H1 (cell line): ENCODE data around the gene ATXN7L3.

Experiments used
- BRCA1 ChIP-seq: IDR thresholded peaks from 2 replicates; pipeline ENCODE4 v1.6.1; 2012; ENCODE audit warnings: low read depth, low read length, improper control_type of control experiment
- CREB1 ChIP-seq: IDR thresholded peaks from 2 replicates; pipeline ENCODE4 v1.6.1; 2012; ENCODE audit warnings: inconsistent platforms
- EZH2 ChIP-seq: fragments of 200-600 bp; sonication (generic); IDR thresholded peaks from 2 replicates; pipeline ENCODE4 v1.7.1; 2012; ENCODE audit warnings: low read depth, mild to moderate bottlenecking, moderate library complexity, low read length, inconsistent platforms; ENCODE audit not compliant: severe bottlenecking
- JUN ChIP-seq: IDR thresholded peaks from 2 replicates; pipeline ENCODE4 v1.6.1; 2011; ENCODE audit warnings: low read depth, mild to moderate bottlenecking, improper control_type of control experiment, low read length
- KDM5A ChIP-seq: fragments of 200-600 bp; IDR thresholded peaks from 2 replicates; pipeline ENCODE4 v1.7.1; 2012; ENCODE audit warnings: mild to moderate bottlenecking, low read length, inconsistent platforms, mixed read lengths
- POLR2A ChIP-seq, 2 experiments: IDR thresholded peaks; 1 replicate in 1 of 2; 2 replicates in 1 of 2; pipeline ENCODE4 v1.6.1; 2011; ENCODE audit warnings: low read depth in 2 of 2, low read length in 2 of 2, mild to moderate bottlenecking in 2 of 2; ENCODE audit errors: control extremely low read depth in 1 of 2
- POLR2AphosphoS5 ChIP-seq: IDR thresholded peaks from 2 replicates; pipeline ENCODE4 v1.6.1; 2011; ENCODE audit warnings: low read depth, low read length
- RFX5 ChIP-seq: IDR thresholded peaks from 2 replicates; pipeline ENCODE4 v1.6.1; 2011; ENCODE audit warnings: low read depth, low read length, improper control_type of control experiment, borderline replicate concordance
- SIX5 ChIP-seq: IDR thresholded peaks from 2 replicates; pipeline ENCODE4 v1.6.1; 2011; ENCODE audit warnings: mild to moderate bottlenecking, low read depth, low read length
- SP2 ChIP-seq: IDR thresholded peaks from 2 replicates; pipeline ENCODE4 v1.6.1; 2012; ENCODE audit warnings: mild to moderate bottlenecking, low read length, inconsistent platforms
- YY1 ChIP-seq: IDR thresholded peaks from 2 replicates; pipeline ENCODE4 v1.6.1; 2011; ENCODE audit warnings: low read depth, mild to moderate bottlenecking, low read length
- TF ChIP-seq, protein P1 (sequence below): IDR thresholded peaks from 2 replicates; pipeline ENCODE4 v1.6.1; 2012; ENCODE audit warnings: inconsistent platforms
- TF ChIP-seq, protein P2 (sequence below), 3 experiments: IDR thresholded peaks; 1 replicate in 2 of 3; 2 replicates in 1 of 3; pipeline versions ENCODE4 v1.5.1 to v1.6.1; 2011; ENCODE audit warnings: low read length in 3 of 3, mild to moderate bottlenecking in 3 of 3, inconsistent platforms in 2 of 3, low read depth in 1 of 3, moderate library complexity in 1 of 3; ENCODE audit not compliant: insufficient read depth in 1 of 3; ENCODE audit errors: control extremely low read depth in 1 of 3

DNA sequence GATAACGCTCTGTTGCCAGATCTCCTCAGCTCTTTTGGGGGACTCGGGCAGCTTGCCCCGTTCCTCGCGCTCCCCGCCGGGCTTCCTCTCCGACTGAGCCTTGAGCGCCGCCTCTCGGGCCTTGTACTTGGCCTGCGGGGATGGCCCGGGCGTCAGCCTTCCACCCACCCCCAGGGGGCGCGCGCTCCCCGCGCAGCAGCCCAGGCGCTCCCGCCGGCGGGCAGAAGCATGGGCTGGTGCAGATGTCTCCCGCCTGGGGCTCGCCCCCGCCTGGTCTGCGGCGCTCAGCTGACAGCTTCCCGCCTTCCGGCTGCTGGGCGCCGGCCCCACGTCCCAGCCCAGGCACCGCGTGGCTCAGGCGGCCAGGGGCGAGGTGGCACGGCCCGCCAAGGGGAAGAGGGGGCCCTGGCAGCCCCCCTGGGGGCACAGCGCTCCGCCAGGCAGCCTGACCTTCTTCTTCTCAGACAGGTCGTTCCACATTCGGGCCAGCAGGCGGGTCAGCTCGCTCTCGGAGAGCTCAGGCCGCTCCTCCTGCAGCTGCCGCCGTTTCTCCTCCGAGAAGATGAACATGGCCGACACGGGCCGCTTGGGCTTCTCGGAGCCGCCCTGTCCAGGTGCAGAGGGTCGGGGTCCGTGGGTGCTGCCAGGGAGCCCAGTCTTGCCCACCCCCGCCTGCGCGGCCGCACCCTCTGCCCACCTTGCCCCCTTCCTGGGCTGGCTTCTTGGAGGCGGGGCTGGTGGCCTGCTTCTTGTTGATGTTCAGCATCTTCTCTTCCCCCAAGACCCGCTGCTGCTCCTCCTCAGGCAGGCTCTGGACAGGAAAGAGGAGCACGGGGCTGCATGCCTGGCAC is 10.9 kb upstream of the ATXN7L3 start:
- TF ChIP-seq POLR2A (IDR thresholded peaks at IDR 0.05; ENCODE audit: control extremely low read depth in 1 of 2, low read depth in 2 of 2, low read length in 2 of 2) = peak in 1 of 2 experiments; percentile 19; a peak in 1 of 3 replicates
- TF ChIP-seq SP2 = no peak
- no peak; the same call in 1 of the 2 replicates for TF ChIP-seq POLR2AphosphoS5
- TF ChIP-seq, protein P1, sequence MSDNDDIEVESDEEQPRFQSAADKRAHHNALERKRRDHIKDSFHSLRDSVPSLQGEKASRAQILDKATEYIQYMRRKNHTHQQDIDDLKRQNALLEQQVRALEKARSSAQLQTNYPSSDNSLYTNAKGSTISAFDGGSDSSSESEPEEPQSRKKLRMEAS = peak; percentile 94
- TF ChIP-seq KDM5A = no peak
- TF ChIP-seq, protein P2, sequence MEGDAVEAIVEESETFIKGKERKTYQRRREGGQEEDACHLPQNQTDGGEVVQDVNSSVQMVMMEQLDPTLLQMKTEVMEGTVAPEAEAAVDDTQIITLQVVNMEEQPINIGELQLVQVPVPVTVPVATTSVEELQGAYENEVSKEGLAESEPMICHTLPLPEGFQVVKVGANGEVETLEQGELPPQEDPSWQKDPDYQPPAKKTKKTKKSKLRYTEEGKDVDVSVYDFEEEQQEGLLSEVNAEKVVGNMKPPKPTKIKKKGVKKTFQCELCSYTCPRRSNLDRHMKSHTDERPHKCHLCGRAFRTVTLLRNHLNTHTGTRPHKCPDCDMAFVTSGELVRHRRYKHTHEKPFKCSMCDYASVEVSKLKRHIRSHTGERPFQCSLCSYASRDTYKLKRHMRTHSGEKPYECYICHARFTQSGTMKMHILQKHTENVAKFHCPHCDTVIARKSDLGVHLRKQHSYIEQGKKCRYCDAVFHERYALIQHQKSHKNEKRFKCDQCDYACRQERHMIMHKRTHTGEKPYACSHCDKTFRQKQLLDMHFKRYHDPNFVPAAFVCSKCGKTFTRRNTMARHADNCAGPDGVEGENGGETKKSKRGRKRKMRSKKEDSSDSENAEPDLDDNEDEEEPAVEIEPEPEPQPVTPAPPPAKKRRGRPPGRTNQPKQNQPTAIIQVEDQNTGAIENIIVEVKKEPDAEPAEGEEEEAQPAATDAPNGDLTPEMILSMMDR (IDR thresholded peaks at IDR 0.05; ENCODE audit: control extremely low read depth in 1 of 3, insufficient read depth in 1 of 3, low read depth in 1 of 3, low read length in 3 of 3) = peak; percentile 82 to 99 (median 95)
- no peak for TF ChIP-seq RFX5
- TF ChIP-seq CREB1 = no peak
- TF ChIP-seq EZH2 = no peak
- 0 out of 2 replicates have a peak, but pooled peaks have one; percentile 32 for TF ChIP-seq BRCA1
- no peak for TF ChIP-seq JUN
- no peak for TF ChIP-seq SIX5
- TF ChIP-seq YY1 = peak; percentile 38; the same call in 1 of the 2 replicates
